OCI-M2 (cell line): Measurements from ENCODE around the gene AGPAT3.
"Not testable (repeated sequence)": the region's sequence is repeated elsewhere in the genome, so short reads cannot be mapped to it uniquely, and the experiment has no call there.

Experiments used
- DNase-seq: peaks from one replicate; lab custom pipeline; 2025; ENCODE audit not compliant: unreplicated experiment; lab: John Stamatoyannopoulos, UW

Gene AGPAT3

GRCh38 chr21:43834146-43834905 is 30.7 kb upstream of the AGPAT3 start:
- DNase-seq, result no peak

- no peak for DNase-seq
These were observed 30.0 kb upstream of the AGPAT3 start for GRCh38 chr21:43835050-43835449.

- DNase-seq, result no peak
These were observed 29.2 kb upstream of the AGPAT3 start for GRCh38 chr21:43835861-43836260.

GRCh38 chr21:43836616-43837015 is 28.4 kb upstream of the AGPAT3 start:
- no peak for DNase-seq

- DNase-seq, result no peak
These were observed 24.8 kb upstream of the AGPAT3 start for GRCh38 chr21:43840259-43840658.

- DNase-seq, result no peak
These were observed 22.3 kb upstream of the AGPAT3 start for GRCh38 chr21:43842742-43843141.

- not testable (repeated sequence) for DNase-seq
These were observed 20.1 kb upstream of the AGPAT3 start for GRCh38 chr21:43844906-43845305.

GRCh38 chr21:43845386-43845785 is 19.6 kb upstream of the AGPAT3 start:
- DNase-seq, result no peak

- DNase-seq, result no peak
These were observed 18.6 kb upstream of the AGPAT3 start for GRCh38 chr21:43846430-43846829.

- DNase-seq, result no peak
These were observed 17.7 kb upstream of the AGPAT3 start for GRCh38 chr21:43847301-43847700.

GRCh38 chr21:43848771-43849170 is 16.3 kb upstream of the AGPAT3 start:
- no peak for DNase-seq

GRCh38 chr21:43849532-43850299 is 15.3 kb upstream of the AGPAT3 start:
- no peak for DNase-seq

- DNase-seq, result no peak
These were observed 14.2 kb upstream of the AGPAT3 start for GRCh38 chr21:43850728-43851295.

GRCh38 chr21:43851593-43851992 is 13.4 kb upstream of the AGPAT3 start:
- no peak for DNase-seq

- no peak for DNase-seq
These were observed 10.9 kb upstream of the AGPAT3 start for GRCh38 chr21:43853851-43854772.

GRCh38 chr21:43854773-43855633 is 10.0 kb upstream of the AGPAT3 start:
- DNase-seq, result peak; percentile 99

GRCh38 chr21:43855955-43856354 is 9.1 kb upstream of the AGPAT3 start:
- no peak for DNase-seq

GRCh38 chr21:43858806-43859648 is 6.0 kb upstream of the AGPAT3 start:
- DNase-seq, result no peak

GRCh38 chr21:43859747-43860214 is 5.2 kb upstream of the AGPAT3 start:
- DNase-seq, result no peak
